ENCODE results near the gene SLC38A2. TPM values are rescaled to one million over a fixed set of nuclear protein-coding genes. Genes with fewer than 3 reads are reported as not detected.
"Not testable (repeated sequence)": the region's sequence is repeated elsewhere in the genome, so short reads cannot be mapped to it uniquely, and the experiment has no call there.

Gene SLC38A2
- polyA plus RNA-seq, 1 donor, result 91.6 TPM

DNA sequence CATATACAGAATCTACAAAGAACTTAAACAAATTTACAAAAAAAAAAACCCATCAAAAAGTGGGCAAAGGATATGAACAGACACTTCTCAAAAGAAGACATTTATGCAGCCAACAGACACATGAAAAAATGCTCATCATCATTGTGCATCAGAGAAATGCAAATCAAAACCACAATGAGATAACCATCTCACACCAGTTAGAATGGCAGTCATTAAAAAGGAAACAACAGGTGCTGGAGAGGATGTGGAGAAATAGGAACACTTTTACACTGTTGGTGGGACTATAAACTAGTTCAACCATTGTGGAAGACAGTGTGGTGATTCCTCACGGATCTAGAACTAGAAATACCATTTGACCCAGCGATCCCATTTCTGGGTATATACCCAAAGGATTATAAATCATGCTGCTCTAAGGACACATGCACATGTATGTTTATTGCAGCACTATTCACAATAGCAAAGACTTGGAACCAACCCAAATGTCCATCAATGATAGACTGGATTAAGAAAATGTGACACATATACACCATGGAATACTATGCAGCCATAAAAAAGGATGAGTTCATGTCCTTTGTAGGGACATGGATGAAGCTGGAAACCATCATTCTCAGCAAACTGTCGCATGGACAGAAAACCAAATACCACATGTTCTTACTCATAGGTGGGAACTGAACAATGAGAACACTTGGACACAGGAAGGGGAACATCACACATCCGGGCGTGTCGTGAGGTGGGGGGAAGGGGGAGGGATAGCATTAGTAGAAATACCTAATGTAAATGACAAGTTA lies 27.1 kb upstream of the SLC38A2 start:
- H3K9me3 ChIP-seq (ENCODE audit: control insufficient read depth, low read depth, low read length); H3K4me3 ChIP-seq (ENCODE audit: low read length); H3K4me1 ChIP-seq (ENCODE audit: control insufficient read depth, insufficient read depth, low read length); H3K27me3 ChIP-seq (ENCODE audit: control insufficient read depth, insufficient read depth, low read length); H3K36me3 ChIP-seq (ENCODE audit: control insufficient read depth, insufficient read depth, low read length); H3K27ac ChIP-seq (ENCODE audit: low read length); DNase-seq: not testable (repeated sequence)
- 100% methylated on average over 2 of the region's 6 CpGs for WGBS (ENCODE audit: insufficient coverage, low lambda C conversion rate)

DNA sequence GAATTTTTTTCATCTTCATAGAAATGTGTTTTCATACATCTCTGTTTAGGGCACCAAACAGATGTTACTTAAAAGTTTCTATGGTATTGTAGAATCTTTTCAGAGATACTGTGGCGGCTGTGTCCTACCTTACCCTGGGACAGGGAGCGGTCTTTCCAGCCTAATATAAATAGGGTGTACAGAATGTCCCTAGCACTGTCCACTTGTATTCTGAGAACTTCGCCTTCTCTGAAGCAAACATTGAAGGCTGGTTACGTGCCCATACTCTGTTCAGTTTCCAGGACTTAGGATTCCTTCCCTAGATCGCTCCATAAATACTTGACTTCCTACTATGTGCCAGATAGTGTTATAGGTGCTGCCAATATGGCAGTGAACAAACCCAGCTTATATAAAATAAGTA lies 24.3 kb upstream of the SLC38A2 start:
- no peak overlapping the region for H3K4me3 ChIP-seq (ENCODE audit: low read length)
- no CpG with 5 or more reads among the region's 5 CpGs for WGBS (ENCODE audit: insufficient coverage, low lambda C conversion rate)

GRCh38 chr12:46395388-46395787 lies 22.8 kb upstream of the SLC38A2 start:
- H3K36me3 ChIP-seq (ENCODE audit: control insufficient read depth, insufficient read depth, low read length), result no peaks in the 10 kb centered on the region
- 100% methylated on average over 1 of the region's 4 CpGs for WGBS (ENCODE audit: insufficient coverage, low lambda C conversion rate)
- H3K4me1 ChIP-seq (ENCODE audit: control insufficient read depth, insufficient read depth, low read length), result no peaks in the 10 kb centered on the region
- H3K4me3 ChIP-seq (ENCODE audit: low read length), result no peak overlapping the region
- H3K9me3 ChIP-seq (ENCODE audit: control insufficient read depth, low read depth, low read length), result no peaks in the 10 kb centered on the region
- no peak overlapping the region for H3K27ac ChIP-seq (ENCODE audit: low read length)
- no peak for DNase-seq
- H3K27me3 ChIP-seq (ENCODE audit: control insufficient read depth, insufficient read depth, low read length), result no peaks in the 10 kb centered on the region

More for the DNA sequence above, 24.3 kb upstream of the SLC38A2 start:
- Histone ChIP-seq H3K27me3 (ENCODE audit: control insufficient read depth, insufficient read depth, low read length) (no peaks in the 10 kb centered on the region), H3K36me3 (ENCODE audit: control insufficient read depth, insufficient read depth, low read length) (no peaks in the 10 kb centered on the region), H3K27ac (ENCODE audit: low read length) (no peak overlapping the region), H3K9me3 (ENCODE audit: control insufficient read depth, low read depth, low read length) (no peaks in the 10 kb centered on the region), H3K4me1 (ENCODE audit: control insufficient read depth, insufficient read depth, low read length) (no peaks in the 10 kb centered on the region)
- DNase-seq, result no peak

DNA sequence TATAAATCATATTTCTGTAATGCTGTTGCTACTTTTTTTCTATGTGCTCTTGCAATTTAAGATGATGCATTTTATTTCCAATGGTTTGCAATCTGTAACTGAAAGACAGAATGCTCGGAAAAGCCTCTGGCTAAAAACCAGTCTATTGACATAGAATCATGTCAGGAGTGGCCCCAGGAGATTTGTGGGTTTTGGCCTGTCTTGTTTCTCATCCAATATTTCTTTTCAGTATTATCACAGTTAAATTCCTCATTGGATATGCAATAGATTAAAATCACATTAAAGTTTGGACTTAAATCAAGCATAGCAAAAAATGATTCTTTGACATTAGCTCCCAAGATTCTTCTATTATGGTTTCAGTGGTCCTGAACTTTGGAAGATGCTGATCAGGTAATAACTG lies 19.1 kb upstream of the SLC38A2 start:
- WGBS (ENCODE audit: insufficient coverage, low lambda C conversion rate), result no CpG with 5 or more reads among the region's 1 CpG
- H3K27ac ChIP-seq (ENCODE audit: low read length), result no peak overlapping the region
- H3K4me1 ChIP-seq (ENCODE audit: control insufficient read depth, insufficient read depth, low read length), result no peaks in the 10 kb centered on the region

DNA sequence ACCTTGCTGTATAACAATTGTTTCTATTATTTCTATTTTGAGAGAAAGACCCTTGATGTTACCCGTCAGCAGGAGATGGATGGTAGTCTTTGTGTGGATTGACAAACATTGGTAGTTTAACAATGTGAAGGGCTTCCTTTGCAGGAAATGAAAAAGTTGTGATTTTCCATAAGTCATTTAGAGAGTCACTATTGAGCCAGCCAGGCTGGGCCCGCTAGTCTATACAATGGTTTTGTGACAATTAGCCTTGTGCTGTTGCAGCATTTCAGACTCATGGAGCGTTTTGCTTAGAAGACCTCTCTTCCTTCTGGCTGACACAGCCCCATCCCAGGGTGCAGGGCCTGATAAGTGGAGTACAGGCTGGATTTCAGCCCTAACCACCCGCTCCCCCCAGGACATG lies 18.3 kb upstream of the SLC38A2 start:
- Histone ChIP-seq H3K9me3 (ENCODE audit: control insufficient read depth, low read depth, low read length) (no peaks in the 10 kb centered on the region), H3K27ac (ENCODE audit: low read length) (peak overlapping the region; percentile 30), H3K36me3 (ENCODE audit: control insufficient read depth, insufficient read depth, low read length) (no peaks in the 10 kb centered on the region), H3K27me3 (ENCODE audit: control insufficient read depth, insufficient read depth, low read length) (no peaks in the 10 kb centered on the region), H3K4me3 (ENCODE audit: low read length) (no peak overlapping the region), H3K4me1 (ENCODE audit: control insufficient read depth, insufficient read depth, low read length) (no peaks in the 10 kb centered on the region)
- DNase-seq, result peak in 1 of 2 donors; percentile 22
- 86% methylated on average over 1 of the region's 4 CpGs for WGBS (ENCODE audit: insufficient coverage, low lambda C conversion rate)

More for the DNA sequence above, 19.1 kb upstream of the SLC38A2 start:
- Histone ChIP-seq H3K27me3 (ENCODE audit: control insufficient read depth, insufficient read depth, low read length) (no peaks in the 10 kb centered on the region), H3K4me3 (ENCODE audit: low read length) (no peak overlapping the region), H3K36me3 (ENCODE audit: control insufficient read depth, insufficient read depth, low read length) (no peaks in the 10 kb centered on the region), H3K9me3 (ENCODE audit: control insufficient read depth, low read depth, low read length) (no peaks in the 10 kb centered on the region)
- DNase-seq, result no peak

DNA sequence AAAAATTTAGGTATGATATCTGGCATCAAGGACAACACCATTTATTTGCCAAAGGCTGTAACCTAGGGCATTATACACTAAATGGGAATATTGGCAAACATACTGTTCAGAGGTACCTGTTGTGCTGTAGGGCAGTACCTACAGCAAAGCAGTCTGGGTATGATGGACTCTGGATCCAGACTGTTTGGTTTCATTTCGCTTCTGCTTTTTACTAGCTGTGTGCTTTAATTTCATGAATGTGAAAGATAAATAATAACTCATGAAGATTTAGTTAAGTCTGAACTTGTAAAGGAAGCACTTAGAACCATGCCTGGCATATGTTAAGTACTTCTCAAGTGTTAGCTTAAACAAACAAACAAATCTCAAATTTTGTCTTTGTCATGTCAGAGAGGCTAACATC lies 17.7 kb upstream of the SLC38A2 start:
- Histone ChIP-seq H3K4me1 (ENCODE audit: control insufficient read depth, insufficient read depth, low read length) (peaks cover 4% of the 10 kb centered on the region), H3K4me3 (ENCODE audit: low read length) (no peak overlapping the region), H3K27me3 (ENCODE audit: control insufficient read depth, insufficient read depth, low read length) (no peaks in the 10 kb centered on the region), H3K27ac (ENCODE audit: low read length) (peak overlapping the region; percentile 30), H3K9me3 (ENCODE audit: control insufficient read depth, low read depth, low read length) (no peaks in the 10 kb centered on the region), H3K36me3 (ENCODE audit: control insufficient read depth, insufficient read depth, low read length) (no peaks in the 10 kb centered on the region)
- DNase-seq, result peak in 1 of 2 donors; percentile 70
- 40% methylated on average over 1 of the region's 1 CpG for WGBS (ENCODE audit: insufficient coverage, low lambda C conversion rate)

- peak in 1 of 2 donors; percentile 33 for DNase-seq
- Histone ChIP-seq H3K36me3 (ENCODE audit: control insufficient read depth, insufficient read depth, low read length) (no peaks in the 10 kb centered on the region), H3K27ac (ENCODE audit: low read length) (no peak overlapping the region), H3K4me3 (ENCODE audit: low read length) (no peak overlapping the region), H3K4me1 (ENCODE audit: control insufficient read depth, insufficient read depth, low read length) (peaks cover 14% of the 10 kb centered on the region), H3K27me3 (ENCODE audit: control insufficient read depth, insufficient read depth, low read length) (no peaks in the 10 kb centered on the region), H3K9me3 (ENCODE audit: control insufficient read depth, low read depth, low read length) (no peaks in the 10 kb centered on the region)
- 60% methylated on average over 1 of the region's 2 CpGs for WGBS (ENCODE audit: insufficient coverage, low lambda C conversion rate)
These were observed 16.6 kb upstream of the SLC38A2 start for GRCh38 chr12:46389031-46389616.

GRCh38 chr12:46388427-46389021 lies 16.0 kb upstream of the SLC38A2 start:
- no peak for DNase-seq
- Histone ChIP-seq H3K27ac (ENCODE audit: low read length) (no peak overlapping the region), H3K9me3 (ENCODE audit: control insufficient read depth, low read depth, low read length) (no peaks in the 10 kb centered on the region), H3K4me3 (ENCODE audit: low read length) (no peak overlapping the region), H3K4me1 (ENCODE audit: control insufficient read depth, insufficient read depth, low read length) (peaks cover 14% of the 10 kb centered on the region), H3K27me3 (ENCODE audit: control insufficient read depth, insufficient read depth, low read length) (no peaks in the 10 kb centered on the region), H3K36me3 (ENCODE audit: control insufficient read depth, insufficient read depth, low read length) (no peaks in the 10 kb centered on the region)
- WGBS (ENCODE audit: insufficient coverage, low lambda C conversion rate), result 100% methylated on average over 1 of the region's 3 CpGs

- H3K9me3 ChIP-seq (ENCODE audit: control insufficient read depth, low read depth, low read length), result no peaks in the 10 kb centered on the region
- H3K36me3 ChIP-seq (ENCODE audit: control insufficient read depth, insufficient read depth, low read length), result no peaks in the 10 kb centered on the region
- no CpG with 5 or more reads among the region's 6 CpGs for whole genome bisulfite sequencing (ENCODE audit: insufficient coverage, low lambda C conversion rate)
- H3K27me3 ChIP-seq (ENCODE audit: control insufficient read depth, insufficient read depth, low read length), result no peaks in the 10 kb centered on the region
- peaks cover 14% of the 10 kb centered on the region for H3K4me1 ChIP-seq (ENCODE audit: control insufficient read depth, insufficient read depth, low read length)
- no peak for DNase-seq
- no peak overlapping the region for H3K4me3 ChIP-seq (ENCODE audit: low read length)
- no peak overlapping the region for H3K27ac ChIP-seq (ENCODE audit: low read length)
These were observed 15.1 kb upstream of the SLC38A2 start for GRCh38 chr12:46387670-46388069.

DNA sequence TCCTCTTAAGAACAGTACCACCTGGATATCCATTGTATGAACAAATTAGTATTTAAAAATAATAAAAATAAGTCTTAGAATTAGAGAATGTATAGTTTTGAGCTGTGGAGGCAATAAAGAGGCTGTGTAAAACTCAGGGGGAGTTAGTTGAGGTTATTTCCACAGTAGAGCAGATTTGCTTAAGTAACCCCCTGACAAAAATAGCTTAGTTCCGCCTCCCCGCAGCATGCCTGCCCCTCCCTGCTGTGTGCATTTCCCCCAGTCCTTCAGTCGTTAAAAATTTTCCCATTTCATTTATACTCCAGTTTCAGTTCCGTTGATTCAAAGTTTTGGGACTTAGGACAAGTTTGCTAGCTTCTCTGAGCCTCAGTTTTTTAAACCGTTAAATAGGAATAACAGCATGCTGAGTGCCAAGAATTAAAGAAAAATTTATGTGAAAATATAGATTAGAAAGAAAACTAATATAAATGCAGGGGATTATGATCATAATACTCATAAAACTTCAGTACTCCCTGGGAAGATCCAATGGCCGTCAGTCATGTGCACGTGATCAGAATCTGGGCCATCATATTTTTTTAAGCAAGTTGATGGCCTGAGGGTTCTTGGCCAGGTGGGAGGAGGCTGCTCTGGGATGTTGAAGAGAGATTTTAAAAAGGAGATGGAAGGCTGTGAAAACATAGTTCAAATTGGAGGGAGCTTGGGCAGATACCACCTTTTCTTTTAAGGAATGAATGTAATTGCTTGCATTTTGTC lies 14.5 kb upstream of the SLC38A2 start:
- Histone ChIP-seq H3K36me3 (ENCODE audit: control insufficient read depth, insufficient read depth, low read length) (no peaks in the 10 kb centered on the region), H3K4me3 (ENCODE audit: low read length) (no peak overlapping the region), H3K4me1 (ENCODE audit: control insufficient read depth, insufficient read depth, low read length) (peaks cover 14% of the 10 kb centered on the region), H3K27me3 (ENCODE audit: control insufficient read depth, insufficient read depth, low read length) (no peaks in the 10 kb centered on the region), H3K27ac (ENCODE audit: low read length) (no peak overlapping the region), H3K9me3 (ENCODE audit: control insufficient read depth, low read depth, low read length) (no peaks in the 10 kb centered on the region)
- no peak for DNase-seq
- WGBS (ENCODE audit: insufficient coverage, low lambda C conversion rate), result 80% methylated on average over 2 of the region's 7 CpGs

Data from large intestine (tissue), 3 donors.